Measurements from ENCODE around the gene LHPP.

Gene LHPP

DNA sequence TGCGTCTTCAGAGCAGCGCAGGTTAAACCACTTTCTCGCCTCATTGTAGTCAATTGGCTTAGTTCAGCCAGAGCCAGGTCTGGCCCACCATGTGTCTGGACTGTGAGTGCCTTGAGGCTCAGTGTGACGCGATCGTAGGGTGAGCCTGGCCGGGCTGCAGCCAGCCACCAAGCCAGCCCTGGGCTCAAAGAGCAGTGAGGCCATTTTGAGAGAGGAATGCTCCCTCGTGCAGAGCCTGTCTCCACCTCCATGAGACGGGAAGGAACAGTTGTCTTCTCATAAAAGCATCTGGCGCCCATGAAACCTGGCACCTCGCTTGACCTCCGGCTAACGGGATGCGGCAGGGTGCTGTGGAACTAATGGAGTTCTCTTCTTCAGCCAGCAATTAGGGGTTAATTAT, 34.5 kb downstream of the LHPP start:
- no peak for DNase-seq (ENCODE audit: low read depth, low spot score)

DNA sequence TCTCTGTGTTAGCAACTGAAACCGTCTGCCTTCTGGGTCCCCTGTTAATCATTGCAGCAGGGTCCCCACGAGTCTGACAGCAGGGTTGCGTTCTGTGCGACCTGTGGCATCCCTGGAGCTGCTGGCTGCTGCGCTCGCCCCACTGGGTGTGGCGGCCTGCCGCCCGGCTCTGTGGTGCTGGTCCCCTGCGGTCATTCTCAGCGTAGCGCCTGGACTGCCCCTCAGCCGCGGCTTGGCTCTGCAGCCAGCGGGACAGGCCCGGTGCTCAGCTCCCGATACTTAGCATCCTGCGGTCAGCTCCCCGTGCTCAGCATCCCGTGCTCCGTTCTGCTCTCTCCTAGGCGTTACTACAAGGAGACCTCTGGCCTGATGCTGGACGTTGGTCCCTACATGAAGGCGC, 35.0 kb downstream of the LHPP start:
- DNase-seq (ENCODE audit: low read depth, low spot score) = no peak

- DNase-seq (ENCODE audit: low read depth, low spot score) = no peak
These were observed 35.7 kb downstream of the LHPP start for GRCh38 chr10:124497196-124497881.

DNA sequence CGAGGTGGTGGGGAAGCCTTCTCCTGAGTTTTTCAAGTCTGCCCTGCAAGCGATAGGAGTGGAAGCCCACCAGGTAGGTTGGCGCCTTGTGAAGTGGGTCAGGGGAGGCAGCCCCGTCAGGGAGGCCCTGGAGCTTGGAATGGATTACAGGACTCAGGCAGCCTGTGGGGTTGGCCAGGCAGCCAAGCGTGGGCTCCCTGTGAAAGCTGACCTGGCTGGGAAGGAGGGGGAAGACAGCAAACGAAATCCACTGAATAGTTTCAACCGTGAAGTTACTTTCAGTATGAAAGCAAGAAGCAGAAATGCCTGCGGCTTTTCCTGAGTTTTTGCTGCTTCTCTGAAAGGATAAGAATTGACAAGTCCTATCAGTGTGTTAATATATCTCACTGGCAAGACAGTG, 36.4 kb downstream of the LHPP start:
- DNase-seq (ENCODE audit: low read depth, low spot score) = no peak

- no peak for DNase-seq (ENCODE audit: low read depth, low spot score)
These were observed 39.1 kb downstream of the LHPP start for GRCh38 chr10:124500757-124501156.

GRCh38 chr10:124504711-124505110, 43.1 kb downstream of the LHPP start:
- no peak for DNase-seq (ENCODE audit: low read depth, low spot score)

GRCh38 chr10:124505279-124505678, 43.7 kb downstream of the LHPP start:
- no peak for DNase-seq (ENCODE audit: low read depth, low spot score)

GRCh38 chr10:124508070-124508667, 46.5 kb downstream of the LHPP start:
- no peak for DNase-seq (ENCODE audit: low read depth, low spot score)

- no peak for DNase-seq (ENCODE audit: low read depth, low spot score)
These were observed 47.4 kb downstream of the LHPP start for GRCh38 chr10:124508907-124509454.

GRCh38 chr10:124509880-124510632, 48.4 kb downstream of the LHPP start:
- DNase-seq (ENCODE audit: low read depth, low spot score) = no peak

- DNase-seq (ENCODE audit: low read depth, low spot score) = no peak
These were observed 49.1 kb downstream of the LHPP start for GRCh38 chr10:124510759-124511158.

DNA sequence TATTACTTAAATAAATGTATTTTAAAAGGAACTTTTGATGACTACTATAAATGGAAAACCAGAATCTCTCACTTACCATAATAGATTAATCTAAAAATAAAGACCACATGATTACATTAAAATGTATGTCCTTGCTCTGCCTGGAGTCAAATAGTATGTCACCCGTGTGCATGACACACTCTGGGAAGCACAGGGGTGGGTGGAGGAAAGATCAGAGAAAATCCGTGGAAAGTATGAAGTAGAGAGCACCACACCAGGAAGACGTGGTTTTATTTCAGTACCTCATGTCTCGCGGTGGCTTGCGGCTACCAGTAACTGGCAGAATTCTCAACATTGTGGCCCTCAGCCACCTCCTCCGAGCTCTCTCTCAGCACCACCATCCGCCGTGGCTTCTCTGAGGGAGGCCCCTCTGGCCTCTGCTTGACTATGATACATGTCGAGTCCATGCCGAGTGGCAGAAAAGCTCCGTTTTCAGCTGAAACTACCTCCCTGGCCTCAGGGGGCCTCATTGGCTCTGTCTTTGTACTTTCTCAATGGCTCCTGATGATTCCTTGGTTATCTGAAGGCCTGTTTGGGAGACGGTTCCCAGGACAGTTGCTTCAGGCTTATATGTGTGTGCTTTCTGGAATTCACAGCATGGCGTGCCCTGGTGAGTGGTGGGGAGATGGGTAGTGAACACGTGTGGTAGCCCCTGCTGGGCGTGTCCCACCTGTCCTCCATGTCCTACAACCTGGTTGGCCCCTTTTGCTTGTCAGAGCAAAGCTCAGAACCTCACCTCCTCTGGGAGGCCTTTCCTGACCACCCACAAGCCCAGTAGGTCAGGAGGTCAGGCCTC, 49.8 kb downstream of the LHPP start:
- no peak for DNase-seq (ENCODE audit: low read depth, low spot score)

- DNase-seq (ENCODE audit: low read depth, low spot score) = no peak
These were observed 50.4 kb downstream of the LHPP start for GRCh38 chr10:124512040-124512428.

GRCh38 chr10:124512600-124512999, 51.0 kb downstream of the LHPP start:
- no peak for DNase-seq (ENCODE audit: low read depth, low spot score)

GRCh38 chr10:124515244-124515970, 53.8 kb downstream of the LHPP start:
- DNase-seq (ENCODE audit: low read depth, low spot score) = no peak

DNA sequence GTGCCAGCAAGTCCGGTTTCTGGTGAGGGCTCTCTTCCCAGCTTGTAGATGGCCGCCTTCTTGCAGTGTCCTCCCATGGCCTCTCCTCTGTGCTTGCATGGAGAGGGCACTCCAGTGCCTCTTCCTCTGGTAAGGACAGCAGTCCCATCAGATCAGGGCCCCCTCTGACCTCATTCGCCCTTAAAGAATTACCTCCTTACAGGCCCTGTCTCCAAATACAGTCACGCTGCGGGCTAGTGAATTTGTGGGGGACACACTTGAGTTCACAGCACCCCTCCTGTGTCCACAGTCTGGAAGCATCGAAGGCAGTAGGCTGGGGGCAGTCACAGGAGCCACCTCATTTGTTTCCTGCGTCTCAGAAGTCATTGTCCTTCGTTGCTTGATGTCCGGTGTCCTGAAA, 54.6 kb downstream of the LHPP start:
- DNase-seq (ENCODE audit: low read depth, low spot score) = no peak

- no peak for DNase-seq (ENCODE audit: low read depth, low spot score)
These were observed 55.2 kb downstream of the LHPP start for GRCh38 chr10:124516746-124517397.

- no peak for DNase-seq (ENCODE audit: low read depth, low spot score)
These were observed 55.8 kb downstream of the LHPP start for GRCh38 chr10:124517461-124517860.

- DNase-seq (ENCODE audit: low read depth, low spot score) = no peak
These were observed 56.3 kb downstream of the LHPP start for GRCh38 chr10:124517931-124518330.

DNA sequence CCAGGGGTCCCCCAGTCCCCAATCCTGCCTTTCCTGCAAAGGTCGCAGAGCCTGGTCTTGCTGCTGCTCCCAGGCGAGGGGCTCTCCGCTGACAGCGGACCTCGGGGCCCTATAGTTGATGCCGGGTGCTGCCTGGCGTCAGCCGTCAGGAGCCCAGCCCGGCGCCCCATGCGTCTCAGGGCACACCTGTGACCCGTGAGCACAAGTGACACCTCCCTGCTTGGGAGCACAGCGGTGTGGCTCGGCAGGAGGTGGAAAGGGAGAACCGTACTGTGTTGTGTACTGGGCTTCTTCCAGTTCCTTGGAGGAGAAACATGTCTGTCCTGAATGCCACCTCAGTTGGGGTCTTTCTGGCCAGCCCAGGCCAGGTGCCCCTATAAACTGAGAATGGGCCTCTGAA, 56.7 kb downstream of the LHPP start:
- no peak for DNase-seq (ENCODE audit: low read depth, low spot score)

All from astrocyte of the hippocampus (primary cell).